Testis (tissue), 2 donors: ENCODE results near the gene MRPL45.

Experiments
- CTCF ChIP-seq, 3 experiments: fragments of 450-650 bp in 2 of 3; fragments of 200-600 bp in 1 of 3; sonication (generic) in 1 of 3; IDR thresholded peaks; one replicate each; pipeline ENCODE4 v1.5.1; 2016 to 2019; ENCODE audit warnings: antibody characterized with exemption in 3 of 3, mild to moderate bottlenecking in 2 of 3, moderate library complexity in 1 of 3
- POLR2A ChIP-seq: fragments of 450-650 bp; IDR thresholded peaks from one replicate; pipeline ENCODE4 v1.6.1; 2017; ENCODE audit warnings: antibody characterized with exemption, mild to moderate bottlenecking, moderate library complexity

- TF ChIP-seq CTCF (IDR thresholded peaks at IDR 0.05): no peak
- TF ChIP-seq POLR2A: no peak
Observed at GRCh38 chr17:38334480-38335364, 37.8 kb downstream of the MRPL45 start.
